Epithelial cell of esophagus (primary cell): ENCODE data around the gene EPSTI1.

Experiments
- DNase-seq: peaks from one replicate; pipeline ENCODE4 v3.0.0; 2010; ENCODE audit warnings: low read depth
- H3K4me3 ChIP-seq: 2 replicates; pipeline ENCODE4 v1.5.1; 2011; ENCODE audit warnings: mild to moderate bottlenecking, low read length, control low read depth
- CTCF ChIP-seq: IDR thresholded peaks from 2 replicates; pipeline ENCODE4 v1.5.1; 2011; ENCODE audit warnings: low read depth, mild to moderate bottlenecking, low read length, control low read depth, inconsistent platforms; ENCODE audit not compliant: insufficient read depth; ENCODE audit errors: missing control alignments

Gene EPSTI1

GRCh38 chr13:42860485-42860884, 131.6 kb downstream of the EPSTI1 start:
- TF ChIP-seq CTCF: no peak
- no peak for DNase-seq
- no peak overlapping the region for H3K4me3 ChIP-seq

DNA sequence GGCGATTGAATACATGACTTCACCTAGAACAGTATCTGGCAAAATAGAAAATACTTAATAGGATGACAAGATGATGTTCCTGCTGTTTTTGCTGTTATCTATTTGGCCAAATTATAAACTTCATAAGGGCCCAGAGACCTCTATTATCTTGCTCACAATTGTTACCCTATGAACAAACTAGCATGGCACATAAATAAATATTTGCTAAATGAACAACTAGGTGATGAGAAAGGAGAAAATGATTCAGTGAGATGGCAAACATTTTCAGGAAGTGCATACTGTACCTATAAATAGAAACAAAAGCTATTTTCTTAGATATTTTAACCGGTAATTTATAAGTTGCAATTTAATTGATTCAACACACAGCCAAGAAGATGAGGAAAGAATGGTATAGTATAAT, 132.3 kb downstream of the EPSTI1 start:
- no peak overlapping the region for H3K4me3 ChIP-seq
- TF ChIP-seq CTCF: no peak
- no peak for DNase-seq

DNA sequence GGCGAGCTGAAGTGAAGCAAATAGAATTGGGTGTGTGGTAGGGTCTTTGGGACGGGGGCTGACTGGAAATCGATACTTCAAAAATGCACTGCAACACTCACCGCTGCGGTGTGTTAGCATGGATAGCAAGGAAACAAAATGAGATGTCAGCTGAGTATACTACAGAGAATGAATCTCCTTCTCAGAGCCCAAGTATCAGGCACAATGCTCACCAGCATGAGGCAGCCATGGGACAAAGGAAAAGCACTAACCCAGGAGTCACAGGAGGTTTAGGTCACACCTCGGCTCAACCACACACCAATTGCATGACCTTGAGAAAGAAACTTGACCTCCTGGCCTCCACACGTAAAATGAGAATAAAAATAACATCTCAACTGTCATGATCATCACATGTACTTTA, 136.6 kb downstream of the EPSTI1 start:
- H3K4me3 ChIP-seq: no peak overlapping the region
- no peak for DNase-seq
- TF ChIP-seq CTCF: no peak

GRCh38 chr13:42852136-42852535, 139.9 kb downstream of the EPSTI1 start:
- H3K4me3 ChIP-seq: no peak overlapping the region
- DNase-seq: no peak
- TF ChIP-seq CTCF: no peak

GRCh38 chr13:42849200-42849599, 142.8 kb downstream of the EPSTI1 start:
- no peak overlapping the region for H3K4me3 ChIP-seq
- no peak for DNase-seq
- TF ChIP-seq CTCF: no peak

GRCh38 chr13:42847891-42848663, 144.0 kb downstream of the EPSTI1 start:
- no peak for TF ChIP-seq CTCF
- no peak overlapping the region for H3K4me3 ChIP-seq
- no peak for DNase-seq
